ENCODE measurements around the gene TMEM33.

GRCh38 chr4:41994461-41994985 is 59.3 kb downstream of the TMEM33 start:
- no peak for TF ChIP-seq USF2 (IDR thresholded peaks at IDR 0.05; ENCODE audit: borderline replicate concordance, low read depth, low read length)
- peak; percentile 15; the same call in 1 of the 2 replicates for TF ChIP-seq CTCF (IDR thresholded peaks at IDR 0.05)
